Measurements from ENCODE around the gene TRIM33. TPM values are rescaled to one million over a fixed set of nuclear protein-coding genes. Genes with fewer than 3 reads are reported as not detected.

Gene TRIM33
- total RNA-seq, 6 donors from 2014 or later, result 27.9 to 92.2 (median 40.6) TPM

DNA sequence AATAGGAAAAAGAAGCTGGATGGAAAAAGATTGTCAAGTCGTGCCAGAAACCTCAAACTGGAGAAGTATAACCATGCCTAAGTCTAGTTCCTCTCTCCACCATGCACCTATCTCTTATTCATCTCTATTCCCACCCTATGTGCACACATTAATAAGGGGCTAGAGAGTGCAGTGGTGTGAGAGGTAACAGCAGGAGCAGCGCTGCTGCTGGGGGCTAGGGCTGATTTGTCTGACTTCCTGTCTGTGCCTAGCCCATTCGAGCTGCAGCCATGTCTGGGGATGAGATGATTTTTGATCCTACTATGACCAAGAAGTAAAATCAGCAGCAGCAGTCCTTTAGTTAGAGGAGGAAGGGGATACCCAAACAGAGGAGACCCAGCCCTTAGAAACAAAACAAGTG is 43.0 kb downstream of the TRIM33 start:
- Histone ChIP-seq H3K36me3 (no peaks in the 10 kb centered on the region), H3K27ac (no peak overlapping the region), H3K4me1 (peaks cover 16 to 25% (median 19%) of the 10 kb centered on the region in 4 donors), H3K27me3 (no peaks in the 10 kb centered on the region), H3K9me3 (no peaks in the 10 kb centered on the region), H3K4me3 (no peak overlapping the region)
- TF ChIP-seq EP300 (IDR thresholded peaks at IDR 0.05) (no peak), POLR2AphosphoS5 (IDR thresholded peaks at IDR 0.05) (no peak), POLR2A (IDR thresholded peaks at IDR 0.05) (no peak)
- TF ChIP-seq, protein P1, sequence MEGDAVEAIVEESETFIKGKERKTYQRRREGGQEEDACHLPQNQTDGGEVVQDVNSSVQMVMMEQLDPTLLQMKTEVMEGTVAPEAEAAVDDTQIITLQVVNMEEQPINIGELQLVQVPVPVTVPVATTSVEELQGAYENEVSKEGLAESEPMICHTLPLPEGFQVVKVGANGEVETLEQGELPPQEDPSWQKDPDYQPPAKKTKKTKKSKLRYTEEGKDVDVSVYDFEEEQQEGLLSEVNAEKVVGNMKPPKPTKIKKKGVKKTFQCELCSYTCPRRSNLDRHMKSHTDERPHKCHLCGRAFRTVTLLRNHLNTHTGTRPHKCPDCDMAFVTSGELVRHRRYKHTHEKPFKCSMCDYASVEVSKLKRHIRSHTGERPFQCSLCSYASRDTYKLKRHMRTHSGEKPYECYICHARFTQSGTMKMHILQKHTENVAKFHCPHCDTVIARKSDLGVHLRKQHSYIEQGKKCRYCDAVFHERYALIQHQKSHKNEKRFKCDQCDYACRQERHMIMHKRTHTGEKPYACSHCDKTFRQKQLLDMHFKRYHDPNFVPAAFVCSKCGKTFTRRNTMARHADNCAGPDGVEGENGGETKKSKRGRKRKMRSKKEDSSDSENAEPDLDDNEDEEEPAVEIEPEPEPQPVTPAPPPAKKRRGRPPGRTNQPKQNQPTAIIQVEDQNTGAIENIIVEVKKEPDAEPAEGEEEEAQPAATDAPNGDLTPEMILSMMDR (IDR thresholded peaks at IDR 0.05), result no peak
- DNase-seq (no peak), ATAC-seq (ENCODE audit: low FRiP score in 2 of 2) (no peak)
- WGBS, 2 donors, result 44 to 55% methylated on average over 3 of the region's 3 CpGs

DNA sequence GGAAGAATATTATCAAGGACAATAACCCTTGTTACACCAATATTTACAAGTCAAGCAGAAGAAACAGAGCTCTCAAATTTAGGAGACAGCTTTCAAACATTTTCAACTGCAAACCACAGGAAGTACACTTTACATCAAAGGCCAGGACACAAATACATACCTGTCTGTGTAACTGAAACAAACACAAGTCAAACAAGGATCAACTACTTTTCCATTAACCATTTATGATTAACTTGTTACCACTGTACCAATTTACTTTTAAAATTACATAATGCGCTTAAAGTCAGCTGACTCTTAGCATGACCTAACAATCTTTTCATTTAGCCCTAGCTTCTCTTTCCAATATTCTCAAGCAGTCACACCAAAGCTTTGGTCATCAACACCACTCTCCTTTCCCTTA is 43.5 kb downstream of the TRIM33 start:
- Histone ChIP-seq H3K36me3 (no peaks in the 10 kb centered on the region), H3K4me3 (no peak overlapping the region), H3K9me3 (no peaks in the 10 kb centered on the region), H3K27ac (no peak overlapping the region), H3K4me1 (peaks cover 16 to 25% (median 19%) of the 10 kb centered on the region in 4 donors), H3K27me3 (no peaks in the 10 kb centered on the region)
- DNase-seq (no peak), ATAC-seq (ENCODE audit: low FRiP score in 2 of 2) (no peak)
- TF ChIP-seq POLR2AphosphoS5 (IDR thresholded peaks at IDR 0.05) (no peak), EP300 (IDR thresholded peaks at IDR 0.05) (no peak), POLR2A (IDR thresholded peaks at IDR 0.05) (no peak)
- TF ChIP-seq, protein P1 (IDR thresholded peaks at IDR 0.05), result no peak
- WGBS, 2 donors, result 78 to 83% methylated on average over 1 of the region's 1 CpG

DNA sequence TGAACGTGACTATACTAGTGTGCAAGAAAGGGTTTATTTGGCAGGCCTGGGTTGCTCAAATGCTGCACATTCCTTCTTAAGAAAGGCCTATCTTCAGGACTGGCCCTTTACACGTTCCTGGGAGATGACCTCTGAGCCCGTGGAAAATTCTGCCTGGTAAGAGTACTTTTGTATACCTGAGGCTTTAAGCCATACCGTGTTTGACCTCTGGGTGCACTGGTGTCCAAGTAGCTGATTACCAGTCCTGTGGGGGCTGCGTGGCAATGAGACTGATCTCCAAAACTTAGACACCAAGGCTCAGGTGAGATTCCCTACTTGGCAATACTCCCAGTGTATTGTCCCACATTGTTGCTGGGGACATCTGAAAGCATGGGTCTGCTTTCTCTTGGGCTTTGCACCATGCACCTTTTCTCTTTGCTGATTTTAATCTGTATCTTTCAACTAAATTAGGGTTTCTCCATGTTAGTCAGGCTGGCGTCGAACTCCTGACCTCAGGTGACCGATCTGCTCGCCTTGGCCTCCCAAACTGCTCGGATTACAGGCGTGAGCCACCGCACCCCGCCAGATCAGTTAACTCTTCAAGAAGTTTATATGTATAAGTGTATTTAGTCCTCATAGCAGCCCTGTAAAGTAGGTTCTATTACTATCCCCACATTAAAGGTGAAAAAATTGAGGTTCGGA is 44.5 kb downstream of the TRIM33 start:
- Histone ChIP-seq H3K4me1 (peaks cover 16 to 25% (median 17%) of the 10 kb centered on the region in 4 donors), H3K27me3 (no peaks in the 10 kb centered on the region), H3K27ac (no peak overlapping the region), H3K9me3 (no peaks in the 10 kb centered on the region), H3K36me3 (no peaks in the 10 kb centered on the region), H3K4me3 (no peak overlapping the region)
- 92 to 94% methylated on average over 14 of the region's 14 CpGs for WGBS, 2 donors
- TF ChIP-seq, protein P1 (IDR thresholded peaks at IDR 0.05), result no peak
- TF ChIP-seq POLR2AphosphoS5 (IDR thresholded peaks at IDR 0.05) (no peak), POLR2A (IDR thresholded peaks at IDR 0.05) (no peak), EP300 (IDR thresholded peaks at IDR 0.05) (no peak)
- ATAC-seq (ENCODE audit: low FRiP score in 2 of 2) (no peak), DNase-seq (no peak)

DNA sequence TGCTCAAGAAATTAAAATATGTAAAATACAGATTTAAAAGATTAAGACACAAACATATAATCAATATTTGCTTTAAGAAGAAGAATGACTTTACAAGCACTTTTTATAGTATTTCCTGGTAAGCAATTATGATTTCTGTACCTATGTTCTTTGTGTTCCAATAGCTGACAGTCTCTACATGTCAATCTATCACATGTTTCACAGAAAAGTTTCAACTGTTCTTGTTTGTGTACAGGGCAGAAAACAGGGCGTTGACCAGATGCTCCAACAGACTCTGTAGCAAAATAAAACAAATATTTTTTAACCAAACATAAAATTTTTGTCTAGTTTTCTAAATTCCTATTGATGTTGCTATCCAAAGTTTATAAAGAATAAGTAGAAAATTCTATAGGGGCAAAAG is 48.0 kb downstream of the TRIM33 start:
- no peaks in the 10 kb centered on the region for H3K9me3 ChIP-seq
- no peaks in the 10 kb centered on the region for H3K27me3 ChIP-seq
- 88 to 94% methylated on average over 1 of the region's 1 CpG for WGBS, 2 donors
- no peak overlapping the region for H3K4me3 ChIP-seq
- H3K27ac ChIP-seq, result no peak overlapping the region
- TF ChIP-seq EP300 (IDR thresholded peaks at IDR 0.05), result no peak
- TF ChIP-seq, protein P1 (IDR thresholded peaks at IDR 0.05), result no peak
- no peak for TF ChIP-seq POLR2AphosphoS5 (IDR thresholded peaks at IDR 0.05)
- no peak for TF ChIP-seq POLR2A (IDR thresholded peaks at IDR 0.05)
- H3K4me1 ChIP-seq, result peaks cover 11 to 21% (median 14%) of the 10 kb centered on the region in 4 donors
- no peaks in the 10 kb centered on the region for H3K36me3 ChIP-seq
- DNase-seq (no peak), ATAC-seq (ENCODE audit: low FRiP score in 2 of 2) (no peak)

DNA sequence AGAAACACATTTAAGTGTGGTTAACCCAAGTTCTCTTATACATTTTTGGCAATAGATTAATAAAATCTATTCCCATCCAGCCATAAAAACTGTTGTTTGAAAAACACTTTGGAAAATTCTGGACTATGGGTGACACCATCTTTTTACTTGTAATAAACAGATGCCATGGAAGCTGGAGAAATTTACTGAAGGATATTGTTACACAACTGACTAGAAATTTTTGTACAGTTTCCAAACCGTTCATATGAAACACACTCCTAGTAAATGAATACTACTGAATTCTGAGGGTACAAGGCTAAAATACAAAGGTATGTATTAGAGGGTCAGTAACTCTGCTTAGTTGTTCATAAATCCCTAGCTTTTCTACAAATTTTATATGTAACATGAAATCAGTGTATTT is 48.7 kb downstream of the TRIM33 start:
- H3K4me3 ChIP-seq, result no peak overlapping the region
- TF ChIP-seq, protein P1 (IDR thresholded peaks at IDR 0.05), result no peak
- TF ChIP-seq POLR2A (IDR thresholded peaks at IDR 0.05) (no peak), EP300 (IDR thresholded peaks at IDR 0.05) (no peak), POLR2AphosphoS5 (IDR thresholded peaks at IDR 0.05) (no peak)
- no peak for ATAC-seq (ENCODE audit: low FRiP score in 2 of 2)
- H3K36me3 ChIP-seq, result no peaks in the 10 kb centered on the region
- DNase-seq, result no peak
- H3K4me1 ChIP-seq, result peaks cover 5 to 18% (median 10%) of the 10 kb centered on the region in 4 donors
- H3K9me3 ChIP-seq, result no peaks in the 10 kb centered on the region
- no peak overlapping the region for H3K27ac ChIP-seq
- no peaks in the 10 kb centered on the region for H3K27me3 ChIP-seq
- 72 to 73% methylated on average over 1 of the region's 1 CpG for WGBS, 2 donors
